Measurements from ENCODE around the gene DNAJC10.
A peak's percentile ranks its signal among the peaks of the same experiment; 100 is the strongest.
"Not testable (repeated sequence)": the region's sequence is repeated elsewhere in the genome, so short reads cannot be mapped to it uniquely, and the experiment has no call there.

Gene DNAJC10

GRCh38 chr2:182715892-182716649 lies at the start of gene DNAJC10:
DNAJC10 (plus strand) TSS chr2:182716257; CDS start chr2:182718087, 1,830 bp downstream.
- peak; percentile 76 to 88 for DNase-seq (ENCODE audit: low read depth in 2 of 2)

- DNase-seq (ENCODE audit: low read depth in 2 of 2), result no peak
Observed at GRCh38 chr2:182666674-182667314, 49.3 kb upstream of the DNAJC10 start.

- DNase-seq (ENCODE audit: low read depth in 2 of 2), result no peak
Observed at GRCh38 chr2:182667315-182667695, 48.8 kb upstream of the DNAJC10 start.

GRCh38 chr2:182668671-182669070 lies 47.4 kb upstream of the DNAJC10 start:
- no peak for DNase-seq (ENCODE audit: low read depth in 2 of 2)

GRCh38 chr2:182672466-182673165 lies 43.4 kb upstream of the DNAJC10 start:
- no peak for DNase-seq (ENCODE audit: low read depth in 2 of 2)

GRCh38 chr2:182680837-182681236 lies 35.2 kb upstream of the DNAJC10 start:
- DNase-seq (ENCODE audit: low read depth in 2 of 2), result no peak

- no peak for DNase-seq (ENCODE audit: low read depth in 2 of 2)
Observed at GRCh38 chr2:182682210-182682609, 33.8 kb upstream of the DNAJC10 start.

- no peak for DNase-seq (ENCODE audit: low read depth in 2 of 2)
Observed at GRCh38 chr2:182685559-182685958, 30.5 kb upstream of the DNAJC10 start.

- DNase-seq (ENCODE audit: low read depth in 2 of 2), result not testable (repeated sequence)
Observed at GRCh38 chr2:182686763-182687162, 29.3 kb upstream of the DNAJC10 start.

- DNase-seq (ENCODE audit: low read depth in 2 of 2), result no peak
Observed at GRCh38 chr2:182694189-182694588, 21.9 kb upstream of the DNAJC10 start.

GRCh38 chr2:182695776-182696175 lies 20.3 kb upstream of the DNAJC10 start:
- no peak for DNase-seq (ENCODE audit: low read depth in 2 of 2)

GRCh38 chr2:182698671-182699070 lies 17.4 kb upstream of the DNAJC10 start:
- DNase-seq (ENCODE audit: low read depth in 2 of 2), result no peak

GRCh38 chr2:182705761-182706160 lies 10.3 kb upstream of the DNAJC10 start:
- no peak for DNase-seq (ENCODE audit: low read depth in 2 of 2)

GRCh38 chr2:182706751-182707150 lies 9.3 kb upstream of the DNAJC10 start:
- DNase-seq (ENCODE audit: low read depth in 2 of 2), result no peak

- no peak for DNase-seq (ENCODE audit: low read depth in 2 of 2)
Observed at GRCh38 chr2:182713601-182714000, 2.5 kb upstream of the DNAJC10 start.

- DNase-seq (ENCODE audit: low read depth in 2 of 2), result no peak
Observed at GRCh38 chr2:182715121-182715891, 751 bp upstream of the DNAJC10 start.

GRCh38 chr2:182716650-182716979 lies 558 bp downstream of the DNAJC10 start:
- no peak for DNase-seq (ENCODE audit: low read depth in 2 of 2)

GRCh38 chr2:182717416-182717815 lies 1.4 kb downstream of the DNAJC10 start:
- DNase-seq (ENCODE audit: low read depth in 2 of 2), result no peak

GRCh38 chr2:182717816-182718215 lies 1.8 kb downstream of the DNAJC10 start:
- no peak for DNase-seq (ENCODE audit: low read depth in 2 of 2)

GRCh38 chr2:182718459-182718858 lies 2.4 kb downstream of the DNAJC10 start:
- no peak for DNase-seq (ENCODE audit: low read depth in 2 of 2)

GRCh38 chr2:182719116-182719515 lies 3.1 kb downstream of the DNAJC10 start:
- DNase-seq (ENCODE audit: low read depth in 2 of 2), result not testable (repeated sequence)

GRCh38 chr2:182724656-182725055 lies 8.6 kb downstream of the DNAJC10 start:
- no peak for DNase-seq (ENCODE audit: low read depth in 2 of 2)

Data from stimulated activated CD4-positive, alpha-beta T cell treated with anti-CD3 and anti-CD28 coated beads, Interleukin-4, amount 100 ng/mL, for 48 hours (primary cell).